SKM-1 treated with dmso at 0.1 percent for 144 hours (cell line): ENCODE results near the gene PCBD1.
A peak's percentile ranks its signal among the peaks of the same experiment; 100 is the strongest.

Source experiments
- DNase-seq: peaks from one replicate; lab custom pipeline; 2025; ENCODE audit not compliant: unreplicated experiment; lab: John Stamatoyannopoulos, UW

PCBD1 gene

DNA sequence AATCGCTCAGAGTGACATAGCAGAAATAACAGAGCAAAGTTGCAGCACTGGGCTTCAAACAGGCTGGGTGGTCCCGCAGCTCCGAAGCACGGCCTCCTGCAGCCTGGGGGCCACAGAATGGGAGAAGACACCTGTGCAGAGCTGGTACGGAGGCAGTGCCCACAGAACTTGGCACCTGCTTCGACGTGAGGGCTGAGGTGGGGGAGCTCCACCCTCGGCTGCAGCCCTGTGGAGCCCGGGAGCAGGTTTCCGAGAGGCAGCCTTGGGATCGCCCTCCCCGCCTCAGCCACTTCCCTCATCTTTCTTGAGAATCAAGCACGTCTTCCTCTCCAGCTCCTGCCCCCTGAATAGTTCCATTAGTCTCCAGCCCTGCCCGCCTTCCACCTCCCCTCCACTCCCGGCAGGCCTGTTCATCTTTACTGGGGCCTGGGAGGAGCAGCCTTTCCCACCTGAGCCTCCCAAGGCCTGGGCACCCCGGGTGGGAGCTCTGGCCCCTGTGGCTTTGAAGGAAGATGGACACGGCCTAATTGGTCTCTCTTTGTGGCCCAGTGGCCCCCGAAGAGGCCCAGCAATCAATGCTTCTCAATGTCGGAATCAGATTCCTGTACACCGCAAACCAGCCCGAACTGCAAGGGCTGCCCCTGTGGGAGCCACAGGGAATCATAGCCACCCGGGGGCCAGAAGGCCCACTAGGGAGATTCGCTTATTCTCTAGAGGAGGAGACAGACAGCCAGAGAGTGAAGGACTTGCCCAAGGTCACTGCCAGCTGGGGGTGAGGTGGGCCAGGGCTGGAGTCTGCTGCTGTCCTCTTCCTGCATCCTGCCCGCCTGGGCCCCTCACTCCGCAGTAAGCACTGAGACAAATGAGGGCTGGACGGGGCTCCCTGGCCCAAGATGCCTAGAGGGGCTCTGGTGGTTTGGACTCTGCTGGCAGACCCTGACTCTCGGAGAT lies 17.0 kb upstream of the PCBD1 start:
- DNase-seq = no peak

DNA sequence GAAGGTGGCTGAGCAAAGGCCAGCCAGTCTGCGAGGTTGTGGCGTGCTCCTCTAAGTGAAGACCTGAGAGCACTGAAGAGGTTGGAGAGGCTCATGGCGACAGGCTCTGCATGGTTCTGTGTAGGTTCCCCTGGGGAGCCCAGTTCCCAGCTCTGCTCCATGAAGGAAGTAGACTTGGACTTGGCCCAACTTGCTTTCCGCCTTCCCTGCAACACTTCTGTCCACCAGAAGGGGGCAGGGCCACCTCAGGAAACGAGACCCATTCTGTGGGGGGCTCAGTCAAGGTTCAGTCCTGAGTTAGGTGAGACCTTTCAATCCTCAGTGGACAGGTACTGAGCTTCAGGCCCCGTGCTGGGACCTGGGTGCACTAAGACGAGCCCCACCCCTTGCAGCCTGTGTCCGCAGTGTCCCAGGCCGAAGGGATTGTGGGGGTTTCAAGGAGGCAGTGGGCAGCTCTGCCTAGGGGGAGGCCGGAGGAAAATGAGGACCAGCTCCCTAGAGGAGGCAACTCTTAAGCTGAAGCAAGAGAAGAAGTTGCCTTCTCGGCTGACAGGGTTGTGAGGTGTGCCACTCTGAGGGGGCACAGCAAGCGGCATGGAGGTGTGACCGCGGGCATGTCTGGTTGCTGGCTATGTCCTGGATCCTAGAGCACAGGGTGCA lies 15.0 kb upstream of the PCBD1 start:
- DNase-seq = peak; percentile 39

DNA sequence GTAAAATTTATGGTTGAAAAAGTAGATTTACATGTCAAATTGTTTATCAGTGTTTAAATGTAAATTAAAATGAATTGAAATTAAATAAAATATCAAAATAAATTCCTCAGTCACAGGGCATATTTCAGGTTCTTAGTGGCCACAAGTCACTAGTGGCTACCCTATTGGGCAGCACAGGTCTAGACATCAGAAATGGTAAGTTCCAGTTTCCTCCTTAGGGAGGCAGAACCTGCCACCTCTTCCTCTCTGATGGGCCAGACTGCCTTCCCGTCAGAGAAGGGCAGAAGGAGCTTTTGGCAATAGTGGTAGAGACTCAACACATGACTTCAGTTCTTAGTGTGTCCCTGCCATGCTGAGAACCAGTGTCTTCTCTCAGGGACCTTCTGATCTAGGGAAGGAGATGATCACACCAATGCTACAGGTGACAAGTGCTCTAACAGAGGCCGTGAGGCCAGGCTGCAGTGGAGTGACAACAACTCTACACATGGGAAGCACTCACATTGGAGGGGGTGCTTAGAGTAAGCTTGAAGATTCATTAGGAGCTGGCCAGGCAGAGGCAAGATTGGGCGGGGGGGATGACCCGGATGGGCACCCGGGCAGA lies 14.4 kb upstream of the PCBD1 start:
- DNase-seq = no peak

DNA sequence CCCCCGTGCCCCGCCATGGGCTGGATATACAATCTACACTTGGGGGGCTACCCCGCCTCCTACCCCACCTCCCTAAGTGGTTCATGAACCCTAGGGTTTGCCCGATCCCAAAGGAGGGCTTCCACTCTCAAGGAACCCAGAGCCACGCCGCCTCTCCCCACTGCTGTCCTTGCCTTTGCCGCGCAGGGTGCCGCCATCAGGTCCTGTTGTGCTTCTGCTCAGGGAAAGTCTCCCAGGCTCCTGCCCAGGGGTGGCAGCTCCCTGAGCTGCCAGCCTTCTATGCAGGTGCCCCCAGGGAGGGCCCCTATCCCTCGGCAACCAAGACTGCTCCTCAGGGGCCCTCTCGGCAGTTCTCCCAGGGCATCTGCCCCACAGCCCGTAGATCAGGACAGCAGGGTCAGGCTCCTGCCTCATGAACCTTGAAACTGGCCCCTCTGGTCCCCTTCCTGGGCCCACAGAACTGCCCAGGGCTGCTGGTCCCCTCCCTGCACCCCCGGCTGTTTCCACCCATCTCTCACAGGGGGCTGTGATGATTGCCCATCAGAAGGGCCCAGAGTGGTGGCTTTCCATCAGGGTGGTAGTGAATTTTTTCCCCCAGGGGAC lies 13.0 kb upstream of the PCBD1 start:
- DNase-seq = no peak

DNA sequence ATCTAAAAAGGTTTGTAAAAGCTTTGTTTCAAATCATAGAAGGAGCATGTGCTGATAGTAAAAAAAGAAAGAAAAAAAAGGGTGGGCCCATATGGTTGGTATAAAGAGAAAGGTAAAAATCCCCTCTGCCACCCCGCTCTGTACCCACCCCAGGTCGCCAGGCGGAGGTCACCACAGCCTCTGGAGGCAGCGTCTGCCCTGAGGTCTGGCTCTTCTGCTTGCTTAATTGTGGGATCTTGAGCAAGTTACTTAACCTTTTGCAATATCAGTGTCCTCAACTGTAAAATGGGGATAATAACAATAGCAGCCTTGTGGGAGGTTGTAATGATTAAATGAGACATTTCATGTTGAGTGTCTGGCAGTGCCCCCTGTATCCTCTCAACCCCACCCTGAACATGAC lies 10.7 kb upstream of the PCBD1 start:
- peak; percentile 14 for DNase-seq

DNA sequence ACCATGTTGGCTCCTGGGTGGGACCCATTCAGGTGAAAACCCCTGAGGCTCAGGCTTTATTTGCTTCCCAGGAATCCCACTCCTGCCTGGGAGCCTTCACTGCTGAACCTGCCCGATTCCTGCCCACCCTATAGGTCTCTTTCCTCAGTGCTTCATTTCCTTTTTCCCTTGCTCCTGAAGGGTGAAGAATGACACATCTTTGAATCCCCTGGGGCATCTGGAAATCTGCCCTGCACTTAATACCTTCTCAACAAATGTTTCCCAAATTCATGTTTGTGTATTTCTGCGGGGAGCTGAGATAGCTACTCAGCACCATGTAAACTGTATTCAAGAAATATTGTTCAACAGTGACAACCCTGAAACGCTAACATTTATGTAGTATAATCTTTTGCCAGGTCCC lies 10.3 kb upstream of the PCBD1 start:
- DNase-seq = no peak

DNA sequence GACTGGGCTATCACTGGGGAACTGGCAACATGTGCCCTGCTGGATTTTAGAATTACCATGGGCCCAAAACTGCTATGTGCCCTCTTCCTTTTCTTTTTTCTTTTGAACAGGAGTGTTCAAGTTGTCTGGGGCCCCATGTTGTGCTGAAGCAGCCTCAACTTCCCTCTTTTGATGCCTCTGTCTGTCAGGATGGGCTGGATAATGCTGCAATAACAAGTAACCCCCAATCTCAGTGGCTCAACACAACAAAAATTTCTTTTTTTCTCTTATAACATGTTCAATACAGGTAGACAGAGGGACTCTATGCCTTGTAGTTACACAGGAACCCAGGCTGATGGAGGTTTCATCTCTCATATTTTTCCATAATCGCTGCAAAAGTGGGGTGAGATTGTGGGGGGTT lies 8.2 kb upstream of the PCBD1 start:
- DNase-seq = no peak

DNA sequence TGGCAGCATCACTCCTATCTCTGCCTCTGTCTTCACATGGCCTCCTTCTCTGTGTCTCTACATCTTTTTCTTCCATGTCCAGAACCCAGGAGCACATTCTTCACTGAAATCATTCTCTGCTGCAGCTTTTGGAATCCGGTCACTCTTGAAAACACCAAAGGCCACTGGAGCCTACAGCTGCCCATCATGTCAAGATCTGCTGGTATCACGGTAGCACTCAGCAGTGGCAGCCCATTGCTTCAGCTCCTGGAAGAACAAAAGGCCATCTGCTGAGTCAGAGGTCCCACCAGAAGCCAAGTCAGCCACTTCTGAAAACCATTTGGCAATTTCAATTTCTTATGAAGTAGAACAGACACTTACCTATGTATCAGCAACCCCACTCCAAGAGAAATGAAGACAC lies 6.1 kb upstream of the PCBD1 start:
- no peak for DNase-seq

DNA sequence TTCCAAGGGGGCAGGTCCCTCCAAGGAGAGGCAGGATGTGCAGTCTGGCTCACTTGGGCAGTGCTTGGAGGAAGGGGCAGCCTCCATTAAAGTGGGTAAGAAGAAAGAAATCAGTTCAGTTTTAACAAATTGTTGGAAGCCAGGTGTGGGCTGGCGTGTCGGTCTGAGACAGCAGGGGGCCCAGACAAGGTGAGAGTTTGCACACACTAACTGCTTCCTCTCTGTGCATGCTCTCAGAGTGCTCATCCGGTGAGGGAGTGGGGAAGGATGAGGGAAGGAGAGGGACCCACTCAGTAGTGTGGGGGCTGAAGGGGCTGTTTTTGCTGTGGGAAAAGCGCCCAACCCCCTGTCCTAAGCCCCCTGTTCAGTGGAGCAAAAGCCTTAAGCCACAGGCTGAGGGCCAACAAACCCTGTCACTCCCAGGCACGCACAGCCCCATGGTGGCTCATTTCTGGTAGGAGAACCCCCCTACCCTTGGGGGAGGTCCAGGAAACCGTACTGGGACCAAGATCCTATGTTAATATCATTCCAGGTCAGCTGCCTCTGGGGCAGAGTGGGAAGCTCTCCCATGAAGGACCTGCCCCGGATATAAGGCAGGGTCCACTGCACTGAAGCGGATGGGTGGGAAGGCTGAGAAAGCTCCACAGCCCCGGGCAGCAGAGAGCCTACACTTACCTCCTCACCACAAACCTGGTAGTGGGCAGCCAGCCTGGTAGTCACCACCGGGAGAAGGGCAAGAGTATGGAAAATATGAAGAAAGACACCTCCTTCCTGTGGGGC lies 5.1 kb upstream of the PCBD1 start:
- no peak for DNase-seq

DNA sequence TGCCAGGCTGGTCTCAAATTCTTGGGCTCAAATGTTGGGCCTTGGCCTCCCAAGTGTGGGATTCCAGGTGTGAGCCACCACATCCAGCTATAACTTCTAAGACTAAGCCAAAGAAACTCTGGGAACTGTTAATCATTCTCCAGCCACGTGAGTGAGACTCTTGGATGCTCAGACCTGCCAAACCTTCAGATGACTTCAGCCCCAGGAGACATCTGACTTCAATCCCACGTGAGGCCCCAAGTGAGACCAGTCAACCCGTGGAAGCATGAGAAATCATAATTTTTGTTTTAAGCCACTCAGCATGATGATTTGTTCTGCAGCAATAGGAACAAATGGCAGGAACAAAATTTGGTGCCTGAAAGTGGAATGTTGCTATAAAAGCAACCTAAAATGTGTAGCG lies 4.3 kb upstream of the PCBD1 start:
- DNase-seq = no peak

DNA sequence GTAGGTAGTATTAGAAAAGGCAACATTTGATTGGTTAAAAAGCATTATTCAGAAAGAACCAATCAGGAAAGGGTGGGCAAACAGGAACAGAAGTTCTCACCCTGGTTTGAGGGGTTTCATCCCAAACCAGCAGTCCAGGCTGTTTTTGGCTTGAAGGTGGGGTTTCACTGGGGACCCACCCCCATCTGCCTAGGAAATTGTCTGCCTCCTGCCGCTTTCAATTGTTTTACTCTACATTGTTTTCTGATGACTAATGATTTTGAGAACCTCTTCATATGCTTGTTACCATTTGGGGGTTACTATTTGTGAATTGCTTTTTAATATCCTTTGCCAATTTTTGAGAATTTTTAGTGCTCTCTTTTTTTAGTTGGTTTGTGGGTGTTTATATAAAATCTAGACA lies 3.3 kb upstream of the PCBD1 start:
- no peak for DNase-seq

DNA sequence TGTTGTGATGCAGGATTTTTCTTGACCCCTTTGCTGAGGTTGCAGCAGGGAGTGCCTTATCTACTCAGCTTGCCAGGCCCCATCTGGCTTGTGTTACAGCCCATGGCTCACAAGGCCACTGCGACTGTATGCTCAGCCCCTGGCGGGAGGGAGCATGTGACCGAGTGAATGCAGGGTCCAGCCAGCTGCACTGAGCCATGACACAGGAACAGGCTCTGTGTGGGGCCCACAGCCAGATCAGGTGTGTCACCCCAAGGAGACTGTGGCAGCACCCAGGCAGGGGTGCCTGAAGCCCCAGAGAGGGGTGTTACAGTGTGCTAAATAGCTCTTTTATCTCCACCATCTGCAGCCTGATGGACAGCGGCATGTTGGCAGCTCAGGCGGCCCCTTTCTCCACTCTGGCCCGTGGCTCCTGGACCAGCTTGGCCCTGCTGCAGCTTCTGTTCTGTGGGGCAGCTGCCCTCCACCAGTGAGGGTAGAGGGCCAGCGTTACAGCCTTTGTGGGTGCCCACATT lies 2.6 kb upstream of the PCBD1 start:
- no peak for DNase-seq

DNA sequence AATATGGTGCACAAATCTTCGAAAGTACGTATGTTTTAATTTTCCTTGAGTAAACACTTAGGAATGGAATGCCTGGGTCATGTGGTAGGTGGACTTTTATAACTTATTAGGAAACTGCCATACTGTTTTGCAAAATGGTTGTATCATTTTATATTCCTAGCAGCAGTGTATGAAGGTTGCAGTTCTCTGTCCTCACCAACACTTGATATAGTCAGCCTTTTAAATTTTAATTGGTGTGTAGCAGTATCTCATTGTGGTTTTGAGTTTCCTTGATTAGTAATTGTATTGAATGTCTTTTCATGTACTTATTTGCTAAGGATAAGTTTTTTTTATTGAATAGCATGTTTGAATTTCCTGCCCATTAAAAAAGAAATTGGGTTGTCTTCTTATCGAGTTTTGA lies 926 bp upstream of the PCBD1 start:
- no peak for DNase-seq

DNA sequence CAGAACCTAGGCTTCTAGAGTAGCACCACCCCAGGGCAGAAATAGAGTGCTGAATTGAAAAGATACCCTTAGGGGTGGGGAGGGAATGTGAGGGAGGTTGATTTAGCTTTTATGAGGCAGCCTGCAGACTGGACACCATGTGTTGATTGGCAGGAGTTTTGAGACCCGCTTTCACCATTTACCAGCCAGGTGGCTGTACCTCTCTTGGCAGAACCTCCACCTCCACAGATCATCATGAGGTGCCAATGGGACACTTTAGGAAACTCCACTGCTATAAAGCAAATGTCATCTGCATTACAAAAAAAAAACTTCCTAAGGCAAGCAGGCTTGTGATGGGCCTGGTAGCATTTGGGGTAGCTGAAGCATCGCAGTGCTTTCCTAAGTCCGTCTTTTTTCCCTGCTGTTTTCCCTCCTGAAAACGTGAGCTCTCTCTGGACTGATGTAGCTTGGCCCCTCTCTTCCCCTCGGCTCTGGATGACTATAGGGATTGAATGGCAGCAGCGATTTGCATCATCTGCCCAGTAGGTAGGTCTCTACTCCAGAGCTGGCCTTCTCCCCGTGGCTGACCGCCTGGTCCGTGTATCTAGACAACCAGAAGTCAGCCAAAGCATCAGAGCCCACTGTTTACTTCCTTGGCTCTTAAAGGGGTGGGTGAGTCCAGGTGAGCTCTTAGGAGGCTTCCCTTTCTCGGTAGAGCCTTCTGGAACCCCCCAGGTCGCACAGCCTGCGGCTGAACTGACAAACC lies 1.3 kb downstream of the PCBD1 start:
- no peak for DNase-seq

DNA sequence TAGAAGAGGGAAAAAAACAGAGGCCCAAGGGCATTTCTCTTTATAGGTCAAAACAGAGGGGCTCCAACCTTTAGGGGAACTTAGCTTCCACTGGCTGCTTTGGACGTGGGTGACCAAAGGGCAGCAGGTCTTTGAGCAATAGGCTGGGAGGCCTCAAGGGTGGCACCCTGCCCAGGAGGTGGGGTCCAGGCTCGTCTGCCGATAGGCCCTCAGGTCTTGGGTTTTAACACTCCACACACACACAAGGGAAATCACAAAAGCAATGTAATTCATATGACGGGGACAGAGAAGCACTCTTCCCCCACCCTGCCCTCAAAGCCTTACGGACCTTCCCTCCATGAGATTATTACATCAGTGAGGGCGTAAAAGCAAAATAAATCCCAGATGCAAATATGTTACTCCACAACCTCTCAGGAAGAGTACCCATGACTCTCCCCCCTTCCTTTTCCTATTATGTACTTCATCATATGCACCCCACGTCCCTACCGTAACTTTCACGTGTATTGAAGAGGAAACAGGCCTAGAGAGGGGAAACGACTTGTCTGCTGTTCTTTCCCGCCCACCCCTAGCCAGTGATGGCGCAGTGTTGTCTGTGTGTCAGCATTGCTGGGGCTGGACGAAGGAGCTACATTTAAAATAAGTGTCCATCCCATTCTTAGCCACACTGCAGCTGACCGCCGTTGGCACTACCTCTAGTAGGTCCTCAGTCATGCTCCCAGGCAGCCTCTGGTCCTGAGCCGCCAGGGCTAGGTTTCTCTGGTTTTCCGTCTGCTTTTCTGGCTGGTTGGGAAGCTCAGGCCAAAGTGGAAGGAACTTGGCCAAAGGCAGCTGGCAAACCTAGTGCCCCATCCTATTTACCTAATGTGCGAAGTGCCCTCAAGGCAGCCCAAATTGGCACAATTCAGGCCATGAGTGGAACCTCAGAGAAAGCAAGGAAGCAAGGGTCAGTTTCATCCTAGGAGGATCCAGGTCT lies 2.1 kb downstream of the PCBD1 start:
- DNase-seq = no peak

DNA sequence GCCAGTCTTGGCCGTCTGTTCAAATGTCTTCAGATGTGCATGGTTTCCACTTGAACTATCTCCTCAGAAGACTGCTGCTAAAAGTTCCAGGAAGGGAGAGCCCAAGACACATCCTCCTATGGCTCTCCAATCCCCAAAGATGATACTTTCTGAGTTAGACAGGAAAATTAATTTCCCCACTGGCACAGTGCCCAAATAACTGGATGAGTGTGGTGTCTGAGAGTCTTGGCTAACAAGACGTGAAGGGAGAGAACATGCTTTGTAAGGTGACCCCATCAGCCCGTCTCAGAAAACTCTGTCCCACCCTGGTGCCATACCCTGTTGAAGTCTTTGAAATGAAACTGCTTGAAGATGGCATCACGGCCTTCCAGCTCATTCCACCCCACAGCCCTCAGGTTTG lies 2.9 kb downstream of the PCBD1 start:
- DNase-seq = no peak

DNA sequence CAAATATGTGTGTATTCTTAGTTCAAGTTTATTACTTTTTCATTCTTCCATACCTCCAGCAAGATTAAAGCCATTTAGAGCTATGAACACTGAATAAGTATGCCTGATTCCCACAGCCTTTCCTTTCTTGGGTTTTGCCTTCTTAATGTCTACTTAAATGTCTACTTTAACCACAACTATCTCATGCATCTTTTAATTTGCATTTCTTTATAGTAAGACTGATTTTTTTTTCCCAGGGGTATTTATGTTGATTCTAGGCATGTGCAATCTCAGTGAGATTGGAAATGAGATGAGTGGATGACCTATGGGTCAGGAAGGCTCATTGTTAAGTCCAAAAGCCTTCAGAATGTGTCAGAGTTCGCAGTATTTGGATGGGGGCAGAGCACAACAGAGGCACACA lies 3.6 kb downstream of the PCBD1 start:
- DNase-seq = no peak

DNA sequence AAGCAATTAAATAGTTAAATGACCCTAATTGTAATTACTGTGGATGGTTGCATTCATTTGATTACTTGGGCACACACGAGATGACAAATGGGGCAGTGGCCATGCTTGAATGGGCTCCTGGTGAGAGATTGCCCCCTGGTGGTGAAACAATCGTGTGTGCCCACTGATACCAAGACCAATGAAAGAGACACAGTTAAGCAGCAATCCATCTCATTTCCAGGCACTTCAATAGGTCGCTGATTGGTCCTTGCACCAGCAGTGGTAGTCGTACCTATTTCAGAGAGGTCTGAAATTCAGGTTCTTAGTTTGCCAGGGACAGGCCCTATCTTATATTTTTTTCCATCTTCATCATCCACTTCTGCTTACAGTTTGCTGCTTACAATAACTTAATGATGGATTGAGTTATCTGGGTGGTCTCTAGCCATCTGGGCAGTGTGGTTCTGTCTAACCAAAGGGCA lies 8.3 kb downstream of the PCBD1 start:
- DNase-seq = peak; percentile 73

DNA sequence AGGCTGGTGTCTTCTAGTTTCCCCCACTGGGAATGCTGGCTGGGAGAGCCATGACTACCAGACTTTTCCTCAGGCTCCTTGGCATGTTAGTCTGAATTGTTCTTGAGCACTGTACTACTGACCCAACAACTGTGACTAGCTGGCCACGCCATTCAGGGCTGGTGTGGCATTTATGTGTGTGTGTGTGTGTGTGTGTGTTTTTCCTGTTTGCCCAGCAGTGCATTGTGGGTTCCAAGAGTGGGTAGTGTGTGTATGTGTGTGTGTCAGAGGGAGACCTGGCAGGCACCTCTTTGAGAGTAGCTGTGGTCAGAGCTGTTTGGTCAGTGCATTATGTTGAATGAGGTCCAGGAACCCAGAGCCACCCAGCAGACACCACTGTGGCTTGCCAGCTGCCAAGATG lies 9.2 kb downstream of the PCBD1 start:
- no peak for DNase-seq
